Neural cell (in vitro differentiated cells): ENCODE measurements around the gene KRTAP1-3. TPM values are rescaled to one million over a fixed set of nuclear protein-coding genes. Genes with fewer than 3 reads are reported as not detected.

ENCODE experiments used
- H2AFZ ChIP-seq: fragments of 200-600, 300-800 bp; sonication (generic), shearing (Covaris generic); 2 replicates; pipeline ENCODE4 v1.6.0; 2014; ENCODE audit warnings: low read depth, mild to moderate bottlenecking, antibody characterized with exemption, low read length, moderate library complexity
- H3F3A ChIP-seq: fragments of 200-600 bp; shearing (Covaris generic); 2 replicates; pipeline ENCODE4 v1.6.1; 2016; ENCODE audit warnings: mild to moderate bottlenecking, moderate library complexity, mixed read lengths, antibody characterized with exemption, low read length; ENCODE audit not compliant: insufficient read depth, poor library complexity, severe bottlenecking
- H3K27ac ChIP-seq: fragments of 200-600, 300-800 bp; sonication (generic), shearing (Covaris generic); 2 replicates; pipeline ENCODE4 v1.5.1; 2014; ENCODE audit warnings: mild to moderate bottlenecking, low read length, moderate library complexity
- H3K27me3 ChIP-seq: fragments of 300-800, 200-600 bp; sonication (generic), shearing (Covaris generic); 2 replicates; pipeline ENCODE4 v1.6.0; 2014; ENCODE audit warnings: mild to moderate bottlenecking, low read depth, low read length, moderate library complexity; ENCODE audit not compliant: insufficient read depth
- H3K36me3 ChIP-seq: fragments of 300-800, 200-600 bp; sonication (generic), shearing (Covaris generic); 2 replicates; pipeline ENCODE4 v1.5.1; 2014; ENCODE audit warnings: mild to moderate bottlenecking, antibody characterized with exemption, low read length, moderate library complexity; ENCODE audit not compliant: insufficient read depth
- H3K4me2 ChIP-seq: fragments of 300-800, 200-600 bp; sonication (generic), shearing (Covaris generic); 2 replicates; pipeline ENCODE4 v1.6.0; 2014; ENCODE audit warnings: mild to moderate bottlenecking, low read length
- H3K4me3 ChIP-seq: fragments of 300-800, 200-600 bp; sonication (generic), shearing (Covaris generic); 2 replicates; pipeline ENCODE4 v1.5.1; 2014; ENCODE audit warnings: mild to moderate bottlenecking, low read length, moderate library complexity
- H3K79me2 ChIP-seq: fragments of 200-600 bp; shearing (Covaris generic); replicated peaks from 2 replicates; pipeline ENCODE4 v1.6.0; 2014; ENCODE audit warnings: mild to moderate bottlenecking, low read length, moderate library complexity; ENCODE audit not compliant: insufficient read depth
- H3K9ac ChIP-seq: fragments of 300-800, 200-600 bp; sonication (generic), shearing (Covaris generic); 2 replicates; pipeline ENCODE4 v1.6.1; 2016; ENCODE audit warnings: mild to moderate bottlenecking, low read length, mixed read lengths
- H3K9me2 ChIP-seq: fragments of 200-600 bp; shearing (Covaris generic); 2 replicates; pipeline ENCODE4 v1.6.1; 2016; ENCODE audit warnings: mild to moderate bottlenecking, low read length, mixed read lengths; ENCODE audit not compliant: insufficient read depth
- H3K9me3 ChIP-seq: fragments of 200-600, 300-800 bp; sonication (generic), shearing (Covaris generic); 2 replicates; pipeline ENCODE4 v1.6.1; 2016; ENCODE audit warnings: mild to moderate bottlenecking, mixed run types, low read length, moderate library complexity, mixed read lengths
- H4K20me1 ChIP-seq: fragments of 200-600 bp; shearing (Covaris generic); 2 replicates; pipeline ENCODE4 v1.6.1; 2016; ENCODE audit warnings: mild to moderate bottlenecking, mixed run types; ENCODE audit not compliant: insufficient read depth
- EP300 ChIP-seq: fragments of 450-650 bp; conservative IDR thresholded peaks from 2 replicates; pipeline ENCODE4 v1.6.1; 2014; ENCODE audit warnings: antibody characterized with exemption, mild to moderate bottlenecking, moderate library complexity; ENCODE audit not compliant: poor library complexity, severe bottlenecking
- EZH2 ChIP-seq: fragments of 200-600, 300-800 bp; shearing (Covaris generic), sonication (generic); IDR thresholded peaks from 2 replicates; pipeline ENCODE4 v1.6.1; 2014; ENCODE audit warnings: antibody characterized with exemption, low read length, borderline replicate concordance, mild to moderate bottlenecking; ENCODE audit not compliant: insufficient read depth, poor library complexity, severe bottlenecking
- MXI1 ChIP-seq: fragments of 450-650 bp; conservative IDR thresholded peaks from 2 replicates; pipeline ENCODE4 v1.6.1; 2014; ENCODE audit warnings: antibody characterized with exemption, mild to moderate bottlenecking; ENCODE audit not compliant: poor library complexity, severe bottlenecking
- POLR2AphosphoS5 ChIP-seq: IDR thresholded peaks from 2 replicates; pipeline ENCODE4 v1.6.1; 2012
- RAD21 ChIP-seq: fragments of 450-650 bp; conservative IDR thresholded peaks from 2 replicates; pipeline ENCODE4 v1.6.1; 2014; ENCODE audit warnings: antibody characterized with exemption, mild to moderate bottlenecking, moderate library complexity
- SMC3 ChIP-seq: fragments of 450-650 bp; conservative IDR thresholded peaks from 2 replicates; pipeline ENCODE4 v1.6.1; 2014; ENCODE audit warnings: antibody characterized with exemption, mild to moderate bottlenecking, moderate library complexity; ENCODE audit not compliant: poor library complexity
- TAF1 ChIP-seq: IDR thresholded peaks from 2 replicates; pipeline ENCODE4 v1.6.1; 2012; ENCODE audit warnings: low read depth
- polyA plus RNA-seq: library from polyadenylated mRNA; depleted of rRNA; stranded (reverse); fragments of >200 nt; gene quantifications from 2 replicates; pipeline ENCODE4 v1.2.3, GENCODE V29; 2014
- TF ChIP-seq, protein P1 (sequence below): fragments of 450-650 bp; IDR thresholded peaks from 2 replicates; pipeline ENCODE4 v1.5.1; 2014; ENCODE audit warnings: antibody characterized with exemption, mild to moderate bottlenecking, moderate library complexity; ENCODE audit not compliant: poor library complexity, severe bottlenecking
- TF ChIP-seq, protein P2 (sequence below): IDR thresholded peaks from 2 replicates; pipeline ENCODE4 v1.6.1; 2012; ENCODE audit warnings: borderline replicate concordance

KRTAP1-3 gene
- polyA plus RNA-seq, 1 donor from 2014 or later = not detected

DNA sequence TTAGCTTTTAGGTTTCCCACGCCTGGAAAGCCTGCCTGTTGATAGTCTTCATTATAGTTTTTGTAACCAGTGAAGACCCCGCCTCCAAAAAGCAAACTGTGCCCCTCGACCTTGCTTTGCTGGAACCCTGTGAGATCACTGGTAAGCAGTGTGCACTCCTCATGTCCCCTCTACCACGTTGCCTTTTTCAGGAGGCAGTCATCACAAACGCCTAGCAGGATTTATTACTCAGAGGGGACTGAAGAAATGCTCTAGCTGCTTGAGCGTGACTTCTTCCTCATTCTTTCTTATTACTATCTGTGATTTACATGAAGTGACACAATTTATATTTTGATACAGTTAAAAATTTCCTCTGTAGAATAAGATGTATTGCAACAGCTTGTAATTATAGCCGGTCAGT lies 19.2 kb downstream of the KRTAP1-3 start:
- no peaks in the 10 kb centered on the region for H3K9me3 ChIP-seq
- H3K79me2 ChIP-seq = no peaks in the 10 kb centered on the region
- H4K20me1 ChIP-seq = no peaks in the 10 kb centered on the region
- no peak overlapping the region for H3K4me3 ChIP-seq
- no peaks in the 10 kb centered on the region for H3F3A ChIP-seq
- H3K4me2 ChIP-seq = no peak overlapping the region
- H3K9me2 ChIP-seq = no peaks in the 10 kb centered on the region
- H3K36me3 ChIP-seq = no peaks in the 10 kb centered on the region
- H3K27me3 ChIP-seq = no peaks in the 10 kb centered on the region
- TF ChIP-seq RAD21 = no peak
- TF ChIP-seq, protein P1, sequence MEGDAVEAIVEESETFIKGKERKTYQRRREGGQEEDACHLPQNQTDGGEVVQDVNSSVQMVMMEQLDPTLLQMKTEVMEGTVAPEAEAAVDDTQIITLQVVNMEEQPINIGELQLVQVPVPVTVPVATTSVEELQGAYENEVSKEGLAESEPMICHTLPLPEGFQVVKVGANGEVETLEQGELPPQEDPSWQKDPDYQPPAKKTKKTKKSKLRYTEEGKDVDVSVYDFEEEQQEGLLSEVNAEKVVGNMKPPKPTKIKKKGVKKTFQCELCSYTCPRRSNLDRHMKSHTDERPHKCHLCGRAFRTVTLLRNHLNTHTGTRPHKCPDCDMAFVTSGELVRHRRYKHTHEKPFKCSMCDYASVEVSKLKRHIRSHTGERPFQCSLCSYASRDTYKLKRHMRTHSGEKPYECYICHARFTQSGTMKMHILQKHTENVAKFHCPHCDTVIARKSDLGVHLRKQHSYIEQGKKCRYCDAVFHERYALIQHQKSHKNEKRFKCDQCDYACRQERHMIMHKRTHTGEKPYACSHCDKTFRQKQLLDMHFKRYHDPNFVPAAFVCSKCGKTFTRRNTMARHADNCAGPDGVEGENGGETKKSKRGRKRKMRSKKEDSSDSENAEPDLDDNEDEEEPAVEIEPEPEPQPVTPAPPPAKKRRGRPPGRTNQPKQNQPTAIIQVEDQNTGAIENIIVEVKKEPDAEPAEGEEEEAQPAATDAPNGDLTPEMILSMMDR = no peak
- TF ChIP-seq, protein P2, sequence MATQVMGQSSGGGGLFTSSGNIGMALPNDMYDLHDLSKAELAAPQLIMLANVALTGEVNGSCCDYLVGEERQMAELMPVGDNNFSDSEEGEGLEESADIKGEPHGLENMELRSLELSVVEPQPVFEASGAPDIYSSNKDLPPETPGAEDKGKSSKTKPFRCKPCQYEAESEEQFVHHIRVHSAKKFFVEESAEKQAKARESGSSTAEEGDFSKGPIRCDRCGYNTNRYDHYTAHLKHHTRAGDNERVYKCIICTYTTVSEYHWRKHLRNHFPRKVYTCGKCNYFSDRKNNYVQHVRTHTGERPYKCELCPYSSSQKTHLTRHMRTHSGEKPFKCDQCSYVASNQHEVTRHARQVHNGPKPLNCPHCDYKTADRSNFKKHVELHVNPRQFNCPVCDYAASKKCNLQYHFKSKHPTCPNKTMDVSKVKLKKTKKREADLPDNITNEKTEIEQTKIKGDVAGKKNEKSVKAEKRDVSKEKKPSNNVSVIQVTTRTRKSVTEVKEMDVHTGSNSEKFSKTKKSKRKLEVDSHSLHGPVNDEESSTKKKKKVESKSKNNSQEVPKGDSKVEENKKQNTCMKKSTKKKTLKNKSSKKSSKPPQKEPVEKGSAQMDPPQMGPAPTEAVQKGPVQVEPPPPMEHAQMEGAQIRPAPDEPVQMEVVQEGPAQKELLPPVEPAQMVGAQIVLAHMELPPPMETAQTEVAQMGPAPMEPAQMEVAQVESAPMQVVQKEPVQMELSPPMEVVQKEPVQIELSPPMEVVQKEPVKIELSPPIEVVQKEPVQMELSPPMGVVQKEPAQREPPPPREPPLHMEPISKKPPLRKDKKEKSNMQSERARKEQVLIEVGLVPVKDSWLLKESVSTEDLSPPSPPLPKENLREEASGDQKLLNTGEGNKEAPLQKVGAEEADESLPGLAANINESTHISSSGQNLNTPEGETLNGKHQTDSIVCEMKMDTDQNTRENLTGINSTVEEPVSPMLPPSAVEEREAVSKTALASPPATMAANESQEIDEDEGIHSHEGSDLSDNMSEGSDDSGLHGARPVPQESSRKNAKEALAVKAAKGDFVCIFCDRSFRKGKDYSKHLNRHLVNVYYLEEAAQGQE = no peak
- H3K9ac ChIP-seq = no peak overlapping the region
- no peak overlapping the region for H3K27ac ChIP-seq
- H2AFZ ChIP-seq = no peak overlapping the region

DNA sequence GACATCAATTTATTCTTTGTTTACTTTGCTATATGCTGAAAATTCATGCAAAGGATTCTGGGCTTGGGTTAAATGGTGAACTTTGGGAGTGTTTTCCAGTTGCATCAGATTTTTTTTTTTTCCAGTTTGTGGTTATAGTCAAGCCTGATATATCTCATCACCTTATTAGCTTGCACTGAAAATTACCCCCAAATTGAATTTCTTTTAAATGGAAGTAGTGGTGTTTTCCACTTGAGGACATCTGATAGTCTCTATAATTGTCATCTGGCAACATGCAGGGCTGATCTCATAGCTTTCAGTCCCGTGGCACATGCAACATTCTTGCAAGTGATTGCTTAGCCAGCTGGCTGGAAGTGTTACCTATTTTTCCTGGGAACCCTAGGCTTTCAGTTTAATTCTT lies 21.1 kb downstream of the KRTAP1-3 start:
- H3K4me2 ChIP-seq = no peak overlapping the region
- no peak overlapping the region for H3K4me3 ChIP-seq
- H3K9ac ChIP-seq = no peak overlapping the region
- no peak overlapping the region for H3K27ac ChIP-seq
- no peaks in the 10 kb centered on the region for H3K36me3 ChIP-seq
- no peaks in the 10 kb centered on the region for H3K27me3 ChIP-seq
- H3K9me3 ChIP-seq = no peaks in the 10 kb centered on the region
- H3F3A ChIP-seq = no peaks in the 10 kb centered on the region
- no peaks in the 10 kb centered on the region for H3K79me2 ChIP-seq
- H3K9me2 ChIP-seq = no peaks in the 10 kb centered on the region
- H2AFZ ChIP-seq = no peak overlapping the region
- TF ChIP-seq TAF1 (no peak), POLR2AphosphoS5 (no peak), SMC3 (no peak), MXI1 (no peak), EP300 (no peak), EZH2 (no peak), RAD21 (no peak)
- TF ChIP-seq, protein P1 = no peak
- TF ChIP-seq, protein P2 = no peak
- no peaks in the 10 kb centered on the region for H4K20me1 ChIP-seq
